Loucy (cell line): Measurements from ENCODE around the gene BAZ1A.

Source experiments
- H2AFZ ChIP-seq: fragments of 200-600 bp; sonication (generic); 2 replicates; pipeline ENCODE4 v1.6.0; 2016; ENCODE audit warnings: antibody characterized with exemption, mild to moderate bottlenecking, low read length, moderate library complexity
- H3F3A ChIP-seq: fragments of 200-600 bp; 2 replicates; pipeline ENCODE4 v1.6.0; 2016; ENCODE audit warnings: antibody characterized with exemption, low read depth, mild to moderate bottlenecking
- H3K27me3 ChIP-seq: fragments of 200-600 bp; sonication (generic); 2 replicates; pipeline ENCODE4 v1.6.1; 2014; ENCODE audit warnings: low read length, mild to moderate bottlenecking; ENCODE audit not compliant: insufficient read depth, poor library complexity, severe bottlenecking
- H3K36me3 ChIP-seq: fragments of 200-600 bp; sonication (generic); 2 replicates; pipeline ENCODE4 v1.6.1; 2016; ENCODE audit warnings: low read length; ENCODE audit not compliant: insufficient read depth
- H3K4me1 ChIP-seq: fragments of 200-600 bp; sonication (generic); 2 replicates; pipeline ENCODE4 v1.5.1; 2014; ENCODE audit warnings: low read length, mild to moderate bottlenecking; ENCODE audit not compliant: insufficient read depth, poor library complexity, severe bottlenecking
- H3K4me2 ChIP-seq: fragments of 200-600 bp; sonication (generic); 2 replicates; pipeline ENCODE4 v1.6.0; 2014; ENCODE audit warnings: antibody characterized with exemption, low read length, low read depth, mild to moderate bottlenecking; ENCODE audit not compliant: poor library complexity, severe bottlenecking
- H3K4me3 ChIP-seq: fragments of 200-600 bp; sonication (generic); 2 replicates; pipeline ENCODE4 v1.5.1; 2014; ENCODE audit warnings: low read length, mild to moderate bottlenecking, mixed read lengths; ENCODE audit not compliant: poor library complexity, severe bottlenecking
- H3K79me2 ChIP-seq: fragments of 200-600 bp; sonication (generic); 2 replicates; pipeline ENCODE4 v1.6.1; 2014; ENCODE audit warnings: low read length; ENCODE audit not compliant: insufficient read depth
- H3K9ac ChIP-seq: fragments of 200-600 bp; sonication (generic); 2 replicates; pipeline ENCODE4 v1.6.0; 2014; ENCODE audit warnings: mild to moderate bottlenecking, low read depth, low read length, moderate library complexity; ENCODE audit not compliant: poor library complexity, severe bottlenecking
- H3K9me2 ChIP-seq: fragments of 200-600 bp; sonication (generic); replicated peaks from 2 replicates; pipeline ENCODE4 v1.6.1; 2016; ENCODE audit warnings: low read depth, low read length, mixed read lengths
- H3K9me3 ChIP-seq: fragments of 200-600 bp; sonication (generic); 2 replicates; pipeline ENCODE4 v1.6.1; 2014; ENCODE audit warnings: mild to moderate bottlenecking, antibody characterized with exemption, low read length, low read depth; ENCODE audit not compliant: insufficient read depth
- H4K20me1 ChIP-seq: fragments of 200-600 bp; sonication (generic); 2 replicates; pipeline ENCODE4 v1.6.0; 2014; ENCODE audit warnings: antibody characterized with exemption, low read length, mild to moderate bottlenecking; ENCODE audit not compliant: insufficient read depth, poor library complexity, severe bottlenecking
- EZH2phosphoT487 ChIP-seq: fragments of 200-600 bp; IDR thresholded peaks from 2 replicates; pipeline ENCODE4 v1.6.1; 2018; ENCODE audit warnings: antibody characterized with exemption, mild to moderate bottlenecking, moderate library complexity, borderline replicate concordance
- TF ChIP-seq, protein P1 (sequence below): fragments of 200-600 bp; sonication (generic); conservative IDR thresholded peaks from 2 replicates; pipeline ENCODE4 v1.5.1; 2014; ENCODE audit warnings: mild to moderate bottlenecking, antibody characterized with exemption, low read length

Gene BAZ1A

DNA sequence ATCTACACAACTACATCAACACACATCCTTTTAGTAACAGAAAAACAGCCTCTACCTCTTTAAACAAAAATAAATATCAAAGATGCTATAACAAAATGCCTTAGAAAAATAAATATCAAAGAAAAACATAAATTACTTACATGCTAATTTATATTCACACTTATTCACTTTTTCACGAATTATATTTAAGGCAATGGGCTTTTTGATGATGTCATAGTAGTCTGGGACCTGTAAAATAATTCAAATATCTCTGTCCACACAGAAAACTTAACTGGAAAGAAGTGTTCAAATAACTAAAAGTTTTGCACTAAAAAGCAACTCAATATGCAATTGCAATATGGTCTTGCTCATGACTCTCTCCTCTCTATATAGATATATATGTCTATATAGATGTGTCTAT lies 120.5 kb downstream of the BAZ1A start:
- no peaks in the 10 kb centered on the region for H3K79me2 ChIP-seq
- no peak overlapping the region for H3K9ac ChIP-seq
- no peaks in the 10 kb centered on the region for H3K9me2 ChIP-seq
- H3K9me3 ChIP-seq: no peaks in the 10 kb centered on the region
- H3K36me3 ChIP-seq: peaks cover 33% of the 10 kb centered on the region; the same call in 1 of the 2 replicates
- no peaks in the 10 kb centered on the region for H3K4me1 ChIP-seq
- TF ChIP-seq, protein P1, sequence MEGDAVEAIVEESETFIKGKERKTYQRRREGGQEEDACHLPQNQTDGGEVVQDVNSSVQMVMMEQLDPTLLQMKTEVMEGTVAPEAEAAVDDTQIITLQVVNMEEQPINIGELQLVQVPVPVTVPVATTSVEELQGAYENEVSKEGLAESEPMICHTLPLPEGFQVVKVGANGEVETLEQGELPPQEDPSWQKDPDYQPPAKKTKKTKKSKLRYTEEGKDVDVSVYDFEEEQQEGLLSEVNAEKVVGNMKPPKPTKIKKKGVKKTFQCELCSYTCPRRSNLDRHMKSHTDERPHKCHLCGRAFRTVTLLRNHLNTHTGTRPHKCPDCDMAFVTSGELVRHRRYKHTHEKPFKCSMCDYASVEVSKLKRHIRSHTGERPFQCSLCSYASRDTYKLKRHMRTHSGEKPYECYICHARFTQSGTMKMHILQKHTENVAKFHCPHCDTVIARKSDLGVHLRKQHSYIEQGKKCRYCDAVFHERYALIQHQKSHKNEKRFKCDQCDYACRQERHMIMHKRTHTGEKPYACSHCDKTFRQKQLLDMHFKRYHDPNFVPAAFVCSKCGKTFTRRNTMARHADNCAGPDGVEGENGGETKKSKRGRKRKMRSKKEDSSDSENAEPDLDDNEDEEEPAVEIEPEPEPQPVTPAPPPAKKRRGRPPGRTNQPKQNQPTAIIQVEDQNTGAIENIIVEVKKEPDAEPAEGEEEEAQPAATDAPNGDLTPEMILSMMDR: no peak
- no peak for TF ChIP-seq EZH2phosphoT487
- no peaks in the 10 kb centered on the region for H3F3A ChIP-seq
- no peaks in the 10 kb centered on the region for H4K20me1 ChIP-seq
- H3K4me3 ChIP-seq: no peak overlapping the region
- H2AFZ ChIP-seq: no peak overlapping the region
- no peaks in the 10 kb centered on the region for H3K27me3 ChIP-seq
- H3K4me2 ChIP-seq: no peak overlapping the region

DNA sequence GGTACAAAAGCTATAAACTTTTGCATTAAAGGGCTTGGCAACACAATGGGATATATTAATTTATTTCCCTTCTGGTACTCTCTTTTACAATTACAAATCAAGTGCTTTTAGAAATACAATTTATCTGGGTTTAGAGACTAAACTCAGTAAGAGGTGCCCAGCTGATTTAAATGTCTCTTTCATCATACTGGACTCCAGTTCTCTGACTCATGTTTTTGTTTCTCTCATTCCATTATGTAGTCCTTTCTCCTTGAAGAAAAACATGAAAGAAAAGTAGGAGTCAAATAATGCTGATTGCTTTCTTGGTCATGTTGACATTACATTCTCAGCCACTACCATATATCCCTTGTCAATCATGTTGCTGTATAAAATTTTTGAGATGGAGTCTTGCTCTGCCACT lies 124.5 kb downstream of the BAZ1A start:
- TF ChIP-seq, protein P1: no peak
- no peak for TF ChIP-seq EZH2phosphoT487
- Histone ChIP-seq H3K4me1 (no peaks in the 10 kb centered on the region), H2AFZ (no peak overlapping the region), H3K9ac (no peak overlapping the region), H3K36me3 (peaks cover 17% of the 10 kb centered on the region; the same call in 1 of the 2 replicates), H3K9me2 (no peaks in the 10 kb centered on the region), H4K20me1 (no peaks in the 10 kb centered on the region), H3K4me2 (no peak overlapping the region), H3K4me3 (no peak overlapping the region), H3F3A (no peaks in the 10 kb centered on the region), H3K79me2 (no peaks in the 10 kb centered on the region), H3K27me3 (no peaks in the 10 kb centered on the region), H3K9me3 (no peaks in the 10 kb centered on the region)

DNA sequence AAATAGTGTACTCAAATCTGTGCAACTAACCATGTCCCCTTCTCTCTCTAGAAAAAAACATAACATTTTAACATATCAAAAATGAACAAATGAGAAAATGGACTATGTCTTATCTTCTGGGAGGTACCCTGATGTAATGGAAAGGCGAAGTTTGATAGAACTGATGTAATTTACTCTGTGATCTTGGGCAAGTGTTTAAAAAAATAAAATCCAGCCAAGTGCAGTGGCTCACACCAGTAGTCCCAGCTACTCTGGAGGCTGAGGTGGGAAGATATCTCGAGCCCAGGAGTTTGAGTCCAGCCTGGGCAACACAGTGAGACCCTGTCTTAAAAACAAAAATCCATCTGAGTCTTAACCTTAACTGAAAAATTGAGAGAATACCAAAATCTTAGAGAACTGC lies 124.9 kb downstream of the BAZ1A start:
- no peaks in the 10 kb centered on the region for H3K4me1 ChIP-seq
- H4K20me1 ChIP-seq: no peaks in the 10 kb centered on the region
- no peaks in the 10 kb centered on the region for H3K27me3 ChIP-seq
- no peak overlapping the region for H3K4me2 ChIP-seq
- no peaks in the 10 kb centered on the region for H3F3A ChIP-seq
- no peaks in the 10 kb centered on the region for H3K79me2 ChIP-seq
- H2AFZ ChIP-seq: no peak overlapping the region
- no peaks in the 10 kb centered on the region for H3K9me2 ChIP-seq
- no peak overlapping the region for H3K9ac ChIP-seq
- TF ChIP-seq EZH2phosphoT487: no peak
- TF ChIP-seq, protein P1: no peak
- H3K36me3 ChIP-seq: peaks cover 13% of the 10 kb centered on the region; the same call in 1 of the 2 replicates
- no peaks in the 10 kb centered on the region for H3K9me3 ChIP-seq
- H3K4me3 ChIP-seq: no peak overlapping the region
